ENCODE results near the gene DOCK11. TPM values are rescaled to one million over a fixed set of nuclear protein-coding genes. Genes with fewer than 3 reads are reported as not detected.

The DOCK11 gene
- total RNA-seq (10 to 100 TPM in 2 of 9 donors, 1 to 10 TPM in 7; 2.0 to 26.3 (median 3.1) TPM), polyA plus RNA-seq (1 to 10 TPM; 1.8 to 2.1 TPM)
- long read RNA-seq, donor 1 = 0 reads
- long read RNA-seq, donor 2 = 0 reads
- long read RNA-seq, donor 3 = 0 reads

DNA sequence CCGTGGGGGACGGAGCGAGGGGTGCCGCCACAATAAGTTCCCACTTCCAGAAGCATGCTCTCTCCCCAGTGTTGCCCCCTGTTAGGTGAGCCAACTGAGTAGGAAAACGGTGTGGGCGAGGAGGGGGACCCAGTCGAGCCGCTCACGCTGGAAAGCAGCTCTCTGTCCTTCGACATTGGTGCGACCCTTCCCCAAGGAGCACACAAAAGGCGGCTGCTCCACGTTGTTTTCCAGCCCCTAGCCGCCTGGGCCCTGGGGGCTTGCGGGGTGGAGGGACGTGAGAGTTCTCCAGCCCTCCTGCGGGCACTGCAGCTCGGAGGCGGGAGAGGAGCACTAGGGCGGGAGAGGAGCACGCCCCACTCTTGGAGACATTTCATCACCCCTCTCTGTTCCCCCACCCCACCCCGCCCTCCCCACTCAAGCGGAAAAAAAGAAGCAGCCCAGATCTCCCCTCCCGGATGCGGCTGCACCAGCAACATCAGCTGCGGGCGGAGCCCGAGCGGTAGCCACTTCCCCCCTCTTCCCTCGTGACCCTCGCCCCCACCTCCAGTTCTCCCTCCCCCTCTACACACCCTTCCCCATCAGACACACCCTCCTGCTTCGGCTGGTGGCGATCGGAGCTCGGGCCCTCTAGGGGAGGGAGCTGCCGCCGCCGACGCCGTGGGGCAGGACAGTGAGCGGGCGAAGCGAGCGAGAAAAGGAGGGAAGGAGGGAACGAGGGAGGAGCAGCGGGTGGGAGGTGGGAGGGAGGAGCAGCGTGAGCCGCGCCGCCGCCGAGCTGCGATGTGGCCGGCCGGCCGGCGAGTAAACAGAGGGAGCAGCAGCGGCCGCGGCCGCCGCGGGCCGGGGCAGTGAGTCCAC lies at the start of gene DOCK11:
DOCK11 (plus strand) TSS at position 755 of the 861 bp plus-strand sequence. CDS start 157 bp downstream, outside the sequence.
- H3K27me3 ChIP-seq = peaks cover 0 to 18% (median 0%) of the 10 kb centered on the region in 9 donors
- intact Hi-C loops (cut with DNase I) = loop anchor here in 1 of 10 donors (10.0 kb wide), 1 partner anchor 60 kb away; no protein-coding TSS in a partner anchor
- H3K4me3 ChIP-seq = peak within 1 kb of the TSS; percentile 42 to 79 (median 62)
- WGBS, 4 donors = 7 to 49% (median 26%) methylated on average over 27 to 64 of the region's 64 CpGs
- ATAC-seq = peak; percentile 85 to 96 (median 90)
- H3K9me3 ChIP-seq = no peaks in the 10 kb centered on the region
- DNase-seq = peak; percentile 76 to 86 (median 79)
- H3K27ac ChIP-seq = peak within 1 kb of the TSS; percentile 32 to 93 (median 73)
- TF ChIP-seq POLR2A (IDR thresholded peaks at IDR 0.05) = peak in 1 of 2 donors; percentile 16
- TF ChIP-seq, protein P1, sequence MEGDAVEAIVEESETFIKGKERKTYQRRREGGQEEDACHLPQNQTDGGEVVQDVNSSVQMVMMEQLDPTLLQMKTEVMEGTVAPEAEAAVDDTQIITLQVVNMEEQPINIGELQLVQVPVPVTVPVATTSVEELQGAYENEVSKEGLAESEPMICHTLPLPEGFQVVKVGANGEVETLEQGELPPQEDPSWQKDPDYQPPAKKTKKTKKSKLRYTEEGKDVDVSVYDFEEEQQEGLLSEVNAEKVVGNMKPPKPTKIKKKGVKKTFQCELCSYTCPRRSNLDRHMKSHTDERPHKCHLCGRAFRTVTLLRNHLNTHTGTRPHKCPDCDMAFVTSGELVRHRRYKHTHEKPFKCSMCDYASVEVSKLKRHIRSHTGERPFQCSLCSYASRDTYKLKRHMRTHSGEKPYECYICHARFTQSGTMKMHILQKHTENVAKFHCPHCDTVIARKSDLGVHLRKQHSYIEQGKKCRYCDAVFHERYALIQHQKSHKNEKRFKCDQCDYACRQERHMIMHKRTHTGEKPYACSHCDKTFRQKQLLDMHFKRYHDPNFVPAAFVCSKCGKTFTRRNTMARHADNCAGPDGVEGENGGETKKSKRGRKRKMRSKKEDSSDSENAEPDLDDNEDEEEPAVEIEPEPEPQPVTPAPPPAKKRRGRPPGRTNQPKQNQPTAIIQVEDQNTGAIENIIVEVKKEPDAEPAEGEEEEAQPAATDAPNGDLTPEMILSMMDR (IDR thresholded peaks at IDR 0.05) = no peak
- H3K4me1 ChIP-seq = peaks cover 0 to 11% (median 0%) of the 10 kb centered on the region in 12 donors
- H3K36me3 ChIP-seq = no peaks in the 10 kb centered on the region

DNA sequence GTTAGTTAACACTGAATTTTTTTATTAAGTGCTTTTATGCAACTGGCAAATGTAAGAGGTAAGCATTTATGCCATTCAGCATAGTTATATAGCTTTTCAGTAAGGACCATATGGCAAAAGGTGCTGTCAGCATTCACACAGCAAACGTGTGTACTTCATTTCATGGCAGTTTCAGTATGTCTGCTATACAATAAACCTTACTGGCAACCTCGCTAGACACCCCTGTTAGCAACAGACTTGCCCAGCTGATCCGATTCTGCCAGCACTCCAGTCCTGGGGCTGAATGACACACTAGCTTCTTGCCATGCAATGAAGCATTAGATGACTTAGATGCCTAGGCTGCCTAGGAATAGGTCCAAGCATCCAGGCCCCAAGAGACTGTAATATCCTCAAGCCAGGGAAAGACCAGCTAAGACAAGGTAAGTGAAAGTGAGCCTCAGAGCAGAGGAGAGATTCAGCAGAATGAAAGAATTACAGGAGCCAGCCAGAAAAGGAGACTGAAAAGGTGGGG lies 47.3 kb upstream of the DOCK11 start:
- Histone ChIP-seq H3K27me3 (peaks cover 0 to 4% (median 0%) of the 10 kb centered on the region in 9 donors), H3K9me3 (no peaks in the 10 kb centered on the region), H3K27ac (no peak overlapping the region), H3K4me1 (no peaks in the 10 kb centered on the region), H3K36me3 (peaks cover 0 to 71% (median 19%) of the 10 kb centered on the region in 9 donors), H3K4me3 (no peak overlapping the region)
- 58 to 91% (median 74%) methylated on average over 3 of the region's 3 CpGs for WGBS, 4 donors
- TF ChIP-seq, protein P1 (IDR thresholded peaks at IDR 0.05) = no peak
- TF ChIP-seq POLR2A (IDR thresholded peaks at IDR 0.05) = no peak
- ATAC-seq (no peak), DNase-seq (no peak)
- intact Hi-C loops (cut with DNase I) = no loop called here

DNA sequence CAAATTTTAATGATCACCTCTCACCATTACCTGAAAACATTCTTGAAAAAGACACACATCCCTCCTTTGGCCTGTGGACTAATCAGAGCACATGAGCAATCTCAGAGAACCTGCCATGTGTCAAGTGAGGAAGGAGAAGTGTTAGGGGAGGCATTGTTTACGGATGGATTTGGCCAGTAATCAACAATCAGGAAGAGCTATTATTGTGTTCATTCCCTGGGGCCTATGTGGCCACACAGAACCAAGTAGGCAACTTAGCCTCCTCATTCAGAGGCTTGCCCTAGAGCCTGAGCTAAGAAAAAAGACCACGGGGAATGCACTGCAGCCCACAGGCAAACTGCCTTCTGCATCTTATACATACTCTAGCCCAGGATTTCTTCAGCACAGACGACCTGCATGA lies 40.6 kb upstream of the DOCK11 start:
- no peak for ATAC-seq
- intact Hi-C loops (cut with DNase I) = no loop called here

More for the DNA sequence above, 40.6 kb upstream of the DOCK11 start:
- peaks cover 0 to 15% (median 0%) of the 10 kb centered on the region in 9 donors for H3K36me3 ChIP-seq
- DNase-seq = no peak
- H3K9me3 ChIP-seq = no peaks in the 10 kb centered on the region
- no peaks in the 10 kb centered on the region for H3K4me1 ChIP-seq
- H3K27me3 ChIP-seq = no peaks in the 10 kb centered on the region
- H3K4me3 ChIP-seq = no peak overlapping the region
- no peak for TF ChIP-seq POLR2A (IDR thresholded peaks at IDR 0.05)
- TF ChIP-seq, protein P1 (IDR thresholded peaks at IDR 0.05) = no peak
- H3K27ac ChIP-seq = no peak overlapping the region
- 53 to 61% (median 57%) methylated on average over 3 of the region's 3 CpGs for WGBS, 4 donors
